Natural killer cell (primary cell): ENCODE results near the gene LZTFL1. TPM values are rescaled to one million over a fixed set of nuclear protein-coding genes. Genes with fewer than 3 reads are reported as not detected.

Experiments used
- ATAC-seq, 3 donors: fragments of 150-1000 bp in 2 of 3; fragments of 200-7000 bp in 1 of 3; cut with Tn5 transposase; 1 replicate in 1 of 3; 2 replicates in 2 of 3; pipeline ENCODE4 v1.10.0; 2021; ENCODE audit warnings: mild to moderate bottlenecking in 2 of 3, moderate library complexity in 2 of 3
- DNase-seq, 2 donors: peaks; one replicate each; pipeline versions ENCODE4 v3.0.0 to v3.0.0-alpha.2; 2013 to 2021; ENCODE audit warnings: mixed read lengths in 1 of 2
- H3K27ac ChIP-seq: one replicate; pipeline ENCODE4 v1.5.1; 2013; ENCODE audit warnings: mild to moderate bottlenecking, low read length
- H3K27me3 ChIP-seq: one replicate; pipeline ENCODE4 v1.6.1; 2013; ENCODE audit warnings: low read length; ENCODE audit not compliant: control insufficient read depth, insufficient read depth
- H3K36me3 ChIP-seq: one replicate; pipeline ENCODE4 v1.6.1; 2013; ENCODE audit warnings: low read length; ENCODE audit not compliant: control insufficient read depth, insufficient read depth
- H3K4me1 ChIP-seq: one replicate; pipeline ENCODE4 v1.6.1; 2013; ENCODE audit warnings: low read length; ENCODE audit not compliant: control insufficient read depth, insufficient read depth
- H3K4me3 ChIP-seq: one replicate; pipeline ENCODE4 v1.5.1; 2013; ENCODE audit warnings: low read length
- H3K9me3 ChIP-seq: one replicate; pipeline ENCODE4 v1.6.1; 2013; ENCODE audit warnings: low read length; ENCODE audit not compliant: control insufficient read depth, insufficient read depth
- H3K27ac Mint-ChIP-seq, 2 donors: one replicate each; pipeline ENCODE4 v1.8.0; 2022; ENCODE audit warnings: mild to moderate bottlenecking in 2 of 2, mixed read lengths in 2 of 2, moderate library complexity in 1 of 2
- H3K27me3 Mint-ChIP-seq, 2 donors: one replicate each; pipeline ENCODE4 v1.8.0; 2022; ENCODE audit warnings: low read depth in 2 of 2, mixed read lengths in 2 of 2
- H3K36me3 Mint-ChIP-seq: one replicate; pipeline ENCODE4 v1.8.0; 2022; ENCODE audit warnings: mixed read lengths
- H3K4me1 Mint-ChIP-seq, 2 donors: one replicate each; pipeline ENCODE4 v1.8.0; 2022; ENCODE audit warnings: mixed read lengths in 2 of 2
- H3K4me3 Mint-ChIP-seq: one replicate; pipeline ENCODE4 v1.8.0; 2022; ENCODE audit warnings: mild to moderate bottlenecking, moderate library complexity, mixed read lengths
- H3K9me3 Mint-ChIP-seq, 2 donors: one replicate each; pipeline ENCODE4 v1.8.0; 2022; ENCODE audit warnings: mixed read lengths in 2 of 2
- CTCF ChIP-seq: fragments of 200-600 bp; IDR thresholded peaks from one replicate; pipeline ENCODE4 v1.8.0; 2022; ENCODE audit warnings: antibody characterized with exemption
- WGBS: methylation state at CpG from one replicate; pipeline ENCODE4 v1.1.7; 2013; ENCODE audit warnings: missing lambda C conversion rate; ENCODE audit not compliant: insufficient coverage; 5-methylcytosine and 5-hydroxymethylcytosine counted together
- intact Hi-C: fragments of 100-400 bp; cut with micrococcal nuclease; formaldehyde crosslinking; loops from one replicate; pipeline ENCODE4 v1.14.2; 2022
- total RNA-seq, 4 donors: library from RNA; stranded (reverse); fragments of 120-200 nt in 1 of 4; gene quantifications; one replicate each; pipeline versions ENCODE4 v1.2.3 to v1.2.4, GENCODE V29; 2013 to 2022

LZTFL1 gene
- total RNA-seq, 3 donors from 2014 or later (not counting 1 experiment from before 2014, with no cell fraction given) = 16.4 to 19.8 (median 17.2) TPM

- no peaks in the 10 kb centered on the region for H3K9me3 ChIP-seq
- no peak for ATAC-seq
- no peak for DNase-seq
- H3K4me3 ChIP-seq = no peak overlapping the region
- H3K9me3 Mint-ChIP-seq = no peaks in the 10 kb centered on the region
- H3K4me1 Mint-ChIP-seq = no peaks in the 10 kb centered on the region
- H3K4me1 ChIP-seq = no peaks in the 10 kb centered on the region
- H3K36me3 Mint-ChIP-seq = no peaks in the 10 kb centered on the region
- no peaks in the 10 kb centered on the region for H3K27me3 ChIP-seq
- intact Hi-C loops = no loop called here
- no peak overlapping the region for H3K27ac Mint-ChIP-seq
- peaks cover 3 to 4% of the 10 kb centered on the region in 2 donors for H3K27me3 Mint-ChIP-seq
- no peak overlapping the region for H3K27ac ChIP-seq
- H3K4me3 Mint-ChIP-seq = no peak overlapping the region
- H3K36me3 ChIP-seq = no peaks in the 10 kb centered on the region
- no peak for TF ChIP-seq CTCF
- WGBS = 89% methylated on average over 3 of the region's 3 CpGs
Observed at GRCh38 chr3:45782381-45782780, 59.5 kb downstream of the LZTFL1 start.

GRCh38 chr3:45781841-45782240, 60.1 kb downstream of the LZTFL1 start:
- no peaks in the 10 kb centered on the region for H3K9me3 Mint-ChIP-seq
- 96% methylated on average over 12 of the region's 12 CpGs for WGBS
- DNase-seq = no peak
- H3K27ac Mint-ChIP-seq = no peak overlapping the region
- Histone ChIP-seq H3K36me3 (no peaks in the 10 kb centered on the region), H3K4me3 (no peak overlapping the region), H3K27ac (no peak overlapping the region), H3K9me3 (no peaks in the 10 kb centered on the region), H3K27me3 (no peaks in the 10 kb centered on the region), H3K4me1 (no peaks in the 10 kb centered on the region)
- H3K27me3 Mint-ChIP-seq = no peaks in the 10 kb centered on the region
- intact Hi-C loops = no loop called here
- no peaks in the 10 kb centered on the region for H3K4me1 Mint-ChIP-seq
- no peak for ATAC-seq
- H3K36me3 Mint-ChIP-seq = no peaks in the 10 kb centered on the region
- H3K4me3 Mint-ChIP-seq = no peak overlapping the region
- no peak for TF ChIP-seq CTCF

GRCh38 chr3:45781271-45781670, 60.6 kb downstream of the LZTFL1 start:
- H3K27ac Mint-ChIP-seq = no peak overlapping the region
- H3K27me3 ChIP-seq = no peaks in the 10 kb centered on the region
- H3K4me3 ChIP-seq = no peak overlapping the region
- H3K36me3 Mint-ChIP-seq = no peaks in the 10 kb centered on the region
- intact Hi-C loops = no loop called here
- H3K4me3 Mint-ChIP-seq = no peak overlapping the region
- no peaks in the 10 kb centered on the region for H3K27me3 Mint-ChIP-seq
- H3K36me3 ChIP-seq = no peaks in the 10 kb centered on the region
- H3K9me3 Mint-ChIP-seq = no peaks in the 10 kb centered on the region
- 88% methylated on average over 5 of the region's 5 CpGs for WGBS
- no peak for TF ChIP-seq CTCF
- no peaks in the 10 kb centered on the region for H3K9me3 ChIP-seq
- no peaks in the 10 kb centered on the region for H3K4me1 Mint-ChIP-seq
- no peak overlapping the region for H3K27ac ChIP-seq
- H3K4me1 ChIP-seq = no peaks in the 10 kb centered on the region
- ATAC-seq (no peak), DNase-seq (no peak)
